ENCODE data around the gene CPNE5. TPM values are rescaled to one million over a fixed set of nuclear protein-coding genes. Genes with fewer than 3 reads are reported as not detected.
A peak's percentile ranks its signal among the peaks of the same experiment; 100 is the strongest.

The CPNE5 gene
- total RNA-seq, 1 experiment from 2014 or later = not detected

- DNase-seq (ENCODE audit: low read depth) = no peak
Observed at GRCh38 chr6:36836111-36837021, 2.9 kb downstream of the CPNE5 start.

DNA sequence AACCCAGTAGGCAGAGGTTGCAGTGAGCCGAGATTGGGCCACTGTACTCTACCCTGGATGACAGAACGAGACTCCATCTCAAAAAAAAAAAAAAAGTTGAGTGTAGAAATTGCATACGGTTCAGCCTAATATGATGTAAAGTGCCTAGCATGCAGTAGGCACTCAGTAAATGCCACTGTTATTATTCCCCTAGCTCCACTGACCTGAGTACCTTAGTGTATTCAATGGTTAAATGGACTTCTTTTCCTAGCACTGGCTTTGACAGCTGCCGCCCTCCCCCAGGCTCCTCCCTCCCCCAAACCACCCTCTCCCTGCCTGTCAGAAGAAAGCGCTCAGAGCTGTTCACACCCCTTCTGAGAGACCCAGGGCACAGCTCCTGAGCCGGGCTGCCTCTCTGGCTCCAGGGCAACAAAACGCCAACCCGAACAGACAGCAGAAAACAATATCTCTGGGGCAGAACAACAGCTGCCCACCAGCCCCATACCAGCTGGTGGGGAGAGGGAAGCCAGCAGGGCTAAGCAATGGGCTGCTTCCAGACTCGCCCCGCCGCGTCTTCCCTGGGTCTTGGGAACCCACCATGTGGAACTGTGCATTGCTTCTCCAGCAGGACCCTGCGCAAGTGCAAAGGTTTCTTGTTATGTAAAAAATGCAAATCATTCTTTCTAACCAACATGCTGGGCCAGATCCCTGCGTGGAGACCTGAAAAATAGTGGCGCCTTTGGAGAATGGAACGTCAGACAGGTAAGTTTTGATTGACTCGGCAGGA, 4.5 kb downstream of the CPNE5 start:
- DNase-seq (ENCODE audit: low read depth) = peak; percentile 33

DNA sequence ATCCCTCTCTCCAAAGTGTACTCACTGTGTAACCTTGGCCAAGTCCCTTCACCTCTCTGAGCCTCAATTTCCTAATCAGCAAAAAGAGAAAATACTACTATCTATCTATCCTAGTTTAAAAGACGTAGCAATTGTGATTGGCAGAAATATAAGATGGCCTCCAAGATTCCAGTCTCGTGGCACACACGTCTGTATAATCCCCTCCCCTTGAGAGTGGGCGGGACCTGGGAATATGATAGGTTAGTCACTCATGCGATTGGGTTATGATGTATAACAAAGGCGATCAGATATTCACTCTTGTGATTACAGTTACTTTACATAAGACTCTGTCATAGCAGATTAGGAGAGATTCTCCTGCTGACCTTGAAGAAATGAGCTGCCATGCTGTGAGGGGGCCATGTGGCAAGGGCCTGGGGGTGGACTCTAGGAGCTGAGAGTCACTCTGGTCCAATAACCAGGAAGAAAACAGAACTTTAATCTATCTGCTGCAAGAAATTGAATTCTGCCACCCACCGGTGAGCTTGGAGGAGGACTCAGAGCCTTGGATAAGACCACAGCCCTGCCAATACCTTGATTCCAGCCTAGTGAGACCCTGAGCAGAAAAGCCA, 6.0 kb downstream of the CPNE5 start:
- DNase-seq (ENCODE audit: low read depth) = no peak

DNA sequence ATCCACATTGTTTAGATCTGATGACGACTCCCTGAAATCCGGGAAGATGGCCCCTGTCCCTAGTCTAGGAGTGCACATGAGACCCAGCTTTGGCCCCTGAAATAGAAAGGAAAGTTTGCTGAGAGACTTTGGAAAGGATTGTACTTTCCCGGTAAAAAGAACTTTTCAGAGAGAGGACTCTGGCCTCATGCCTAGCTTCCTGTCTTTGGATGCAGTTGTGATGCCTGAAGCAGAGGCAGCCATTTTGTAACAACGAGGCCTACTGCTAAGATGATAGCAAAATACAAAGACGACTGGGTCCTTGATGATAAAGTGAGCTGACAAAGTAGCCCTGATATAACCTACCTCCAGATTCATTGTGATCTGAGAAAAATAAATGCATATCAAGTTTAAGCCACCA, 6.9 kb downstream of the CPNE5 start:
- no peak for DNase-seq (ENCODE audit: low read depth)

GRCh38 chr6:36830577-36830976, 8.7 kb downstream of the CPNE5 start:
- no peak for DNase-seq (ENCODE audit: low read depth)

- DNase-seq (ENCODE audit: low read depth) = no peak
Observed at GRCh38 chr6:36829919-36830544, 9.2 kb downstream of the CPNE5 start.

DNA sequence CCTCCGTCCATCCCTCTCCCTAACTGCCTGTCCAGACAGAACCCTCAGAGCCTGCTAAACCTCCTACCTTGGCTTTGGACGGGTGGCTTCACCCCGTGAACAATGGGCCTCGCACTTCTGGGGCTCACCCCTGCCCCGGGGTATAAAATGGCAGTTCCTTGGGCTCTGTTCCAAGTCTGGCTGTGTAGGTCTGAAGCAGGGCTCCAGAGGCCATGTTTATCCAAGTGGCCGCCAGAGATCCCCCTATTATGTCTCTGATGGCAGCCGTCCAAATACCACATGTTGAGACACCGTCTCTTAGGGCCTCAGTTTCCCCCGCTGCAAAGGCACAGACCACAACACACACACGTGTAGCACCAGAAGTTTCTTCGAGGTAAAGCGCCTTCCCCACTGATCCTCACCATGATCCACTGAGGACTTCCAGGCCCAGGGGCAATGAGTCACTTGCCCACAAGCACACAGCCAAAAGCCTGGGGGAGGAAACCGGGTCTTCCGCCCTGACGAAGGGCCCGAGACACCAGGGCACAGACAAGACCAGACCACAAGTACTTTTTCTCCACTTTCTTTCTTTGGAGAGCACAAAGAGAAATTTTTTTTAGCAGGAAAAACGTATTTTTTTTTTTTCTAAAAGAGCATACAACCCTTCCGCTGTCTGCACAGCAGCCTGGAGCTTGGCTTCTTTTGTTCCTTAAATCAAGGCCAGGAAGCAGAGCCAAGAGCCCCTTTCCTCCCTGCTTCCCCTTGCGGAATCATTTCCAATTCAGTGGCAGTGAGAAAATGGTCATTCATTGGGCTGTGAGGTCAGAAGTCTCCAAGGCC, 11.8 kb downstream of the CPNE5 start:
- peak; percentile 79 for DNase-seq (ENCODE audit: low read depth)

DNA sequence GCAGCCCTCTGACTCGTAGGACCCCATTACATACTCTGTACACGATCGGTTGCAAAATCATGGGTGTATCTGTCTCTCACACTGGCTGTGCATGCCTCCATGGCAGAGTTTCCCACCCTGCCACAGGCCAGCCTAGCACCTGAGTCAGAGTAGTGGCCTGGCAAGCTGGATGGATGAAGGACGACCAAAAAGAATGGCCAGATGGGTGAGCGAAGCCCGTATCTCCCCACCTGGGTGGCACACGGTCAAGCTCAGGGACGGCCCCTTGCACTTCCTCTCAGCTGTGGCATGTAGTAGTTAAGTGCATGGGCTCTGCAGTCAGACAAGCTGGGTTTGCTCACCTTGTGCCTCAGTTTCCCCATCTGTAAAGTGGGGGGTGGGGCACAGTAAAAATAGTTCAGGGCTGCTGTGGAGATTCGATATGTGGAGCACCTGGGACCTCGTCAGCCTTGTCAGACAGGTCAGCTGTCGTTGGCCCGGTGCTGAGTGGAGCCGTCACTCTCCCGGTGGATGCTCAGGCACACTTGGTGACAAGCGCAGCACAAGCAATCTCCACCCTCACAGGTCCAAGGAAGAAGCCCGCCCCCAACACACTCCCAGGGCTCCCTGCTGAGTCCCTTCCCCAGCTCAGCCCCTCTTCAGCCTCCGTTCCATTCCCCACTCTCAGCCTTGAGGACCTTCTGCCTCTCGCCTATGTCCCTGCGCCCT, 12.6 kb downstream of the CPNE5 start:
- peak; percentile 19 for DNase-seq (ENCODE audit: low read depth)

- no peak for DNase-seq (ENCODE audit: low read depth)
Observed at GRCh38 chr6:36825994-36826393, 13.2 kb downstream of the CPNE5 start.

DNA sequence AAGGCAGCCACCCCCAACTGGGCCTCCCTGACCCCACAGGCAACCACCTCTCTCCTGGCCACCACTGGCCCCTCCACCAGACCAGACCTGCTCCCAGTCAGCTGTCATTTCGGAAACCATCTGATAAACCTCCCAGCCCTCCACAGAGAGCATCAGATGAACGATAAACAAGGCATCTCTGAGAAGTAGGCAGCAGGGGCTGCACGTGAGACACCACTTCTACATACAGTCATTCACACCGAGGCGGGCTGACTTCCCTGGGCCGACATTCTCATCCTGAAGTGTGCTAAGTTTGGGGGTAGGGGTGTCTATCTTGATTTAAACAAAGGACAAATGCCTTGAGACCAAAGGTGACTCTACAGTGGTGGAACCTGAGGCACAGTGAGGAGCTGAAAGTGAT, 13.8 kb downstream of the CPNE5 start:
- no peak for DNase-seq (ENCODE audit: low read depth)

DNA sequence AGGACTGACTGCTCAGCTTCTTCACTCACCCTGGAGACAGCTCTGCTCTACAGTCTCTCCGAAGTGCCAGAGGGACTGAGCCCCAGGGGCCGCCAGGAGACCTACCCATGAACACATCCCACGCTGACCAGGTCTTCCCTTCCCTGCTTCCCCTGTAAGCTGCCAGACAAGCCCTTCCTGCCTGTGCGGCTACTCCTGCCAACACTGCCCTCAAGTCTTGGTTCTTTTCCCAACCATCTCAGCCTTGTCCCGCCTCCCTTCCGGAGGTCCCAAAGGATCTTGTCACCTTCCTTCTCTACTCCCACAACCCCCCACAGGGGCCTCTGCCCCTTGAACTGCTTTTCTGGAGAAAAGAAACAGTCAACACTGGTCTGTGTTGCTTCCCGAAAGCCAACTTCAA, 15.0 kb downstream of the CPNE5 start:
- no peak for DNase-seq (ENCODE audit: low read depth)

DNA sequence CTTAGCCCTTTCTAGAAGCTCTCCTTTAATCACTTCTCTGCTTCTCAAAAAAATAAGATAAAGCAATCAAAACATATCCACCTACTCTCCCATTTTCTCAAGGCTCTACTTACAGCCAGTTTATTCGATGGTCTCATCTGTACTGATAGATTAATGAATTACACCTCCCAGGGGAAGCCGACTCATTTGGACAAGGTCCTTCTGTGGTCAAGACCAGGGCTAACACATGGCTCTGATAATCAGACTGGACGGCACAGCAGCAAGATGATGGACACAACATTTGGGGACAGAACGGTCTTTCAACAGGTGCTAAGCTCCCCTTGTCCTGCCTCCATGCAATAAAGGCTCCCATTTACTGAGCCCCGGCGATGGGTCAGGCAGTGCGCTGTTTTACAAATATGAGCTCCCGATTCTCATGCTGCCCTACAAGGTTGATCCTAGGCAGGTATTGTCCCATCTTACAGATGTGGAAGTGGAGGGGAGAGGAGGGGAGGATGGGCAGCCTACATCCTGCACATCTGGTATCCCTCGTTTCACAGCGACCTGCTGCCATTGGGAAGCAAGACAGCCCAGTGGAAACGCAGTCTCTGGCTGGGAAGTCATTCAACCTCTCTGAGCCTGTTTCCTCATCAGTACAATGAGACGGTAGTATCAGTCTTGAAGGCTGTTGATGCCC, 15.7 kb downstream of the CPNE5 start:
- peak; percentile 55 for DNase-seq (ENCODE audit: low read depth)

DNA sequence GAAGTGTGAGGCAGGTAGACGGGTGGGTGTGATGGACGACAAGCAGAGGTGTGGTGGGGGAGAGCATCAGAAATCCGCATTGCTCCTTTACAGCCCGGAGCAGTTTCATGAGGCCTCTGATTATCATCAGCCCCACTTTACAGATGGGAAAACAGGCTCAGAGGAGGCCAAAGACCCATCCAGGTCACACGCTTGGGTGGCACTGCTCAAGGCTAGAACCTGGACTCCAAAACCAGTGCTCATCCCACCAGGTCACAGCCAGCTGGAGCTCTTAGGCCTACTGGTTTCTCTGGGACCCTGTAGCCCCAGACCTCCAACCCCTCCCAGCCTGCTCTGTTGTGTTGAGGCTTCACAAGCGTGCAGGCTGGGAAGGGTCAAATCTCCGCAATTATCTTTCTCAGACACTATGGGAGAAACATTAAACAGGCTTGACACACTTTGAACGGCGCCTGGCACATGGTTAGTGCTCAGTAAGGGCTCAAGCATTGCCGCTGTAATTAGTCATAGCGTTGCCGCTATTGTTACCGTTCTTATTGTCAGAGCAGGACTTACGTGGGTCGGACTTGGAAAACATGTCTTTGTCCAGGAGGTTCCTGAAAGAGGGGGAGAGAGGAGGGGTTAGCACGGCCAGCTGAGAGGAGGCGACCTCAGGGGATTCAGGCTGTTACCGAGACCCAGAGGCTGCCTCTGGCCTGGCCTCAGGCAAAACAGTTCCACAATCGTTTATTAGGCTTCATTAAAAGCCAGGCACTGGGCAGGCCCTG, 16.6 kb downstream of the CPNE5 start:
- no peak for DNase-seq (ENCODE audit: low read depth)

- no peak for DNase-seq (ENCODE audit: low read depth)
Observed at GRCh38 chr6:36821581-36822335, 17.5 kb downstream of the CPNE5 start.

DNA sequence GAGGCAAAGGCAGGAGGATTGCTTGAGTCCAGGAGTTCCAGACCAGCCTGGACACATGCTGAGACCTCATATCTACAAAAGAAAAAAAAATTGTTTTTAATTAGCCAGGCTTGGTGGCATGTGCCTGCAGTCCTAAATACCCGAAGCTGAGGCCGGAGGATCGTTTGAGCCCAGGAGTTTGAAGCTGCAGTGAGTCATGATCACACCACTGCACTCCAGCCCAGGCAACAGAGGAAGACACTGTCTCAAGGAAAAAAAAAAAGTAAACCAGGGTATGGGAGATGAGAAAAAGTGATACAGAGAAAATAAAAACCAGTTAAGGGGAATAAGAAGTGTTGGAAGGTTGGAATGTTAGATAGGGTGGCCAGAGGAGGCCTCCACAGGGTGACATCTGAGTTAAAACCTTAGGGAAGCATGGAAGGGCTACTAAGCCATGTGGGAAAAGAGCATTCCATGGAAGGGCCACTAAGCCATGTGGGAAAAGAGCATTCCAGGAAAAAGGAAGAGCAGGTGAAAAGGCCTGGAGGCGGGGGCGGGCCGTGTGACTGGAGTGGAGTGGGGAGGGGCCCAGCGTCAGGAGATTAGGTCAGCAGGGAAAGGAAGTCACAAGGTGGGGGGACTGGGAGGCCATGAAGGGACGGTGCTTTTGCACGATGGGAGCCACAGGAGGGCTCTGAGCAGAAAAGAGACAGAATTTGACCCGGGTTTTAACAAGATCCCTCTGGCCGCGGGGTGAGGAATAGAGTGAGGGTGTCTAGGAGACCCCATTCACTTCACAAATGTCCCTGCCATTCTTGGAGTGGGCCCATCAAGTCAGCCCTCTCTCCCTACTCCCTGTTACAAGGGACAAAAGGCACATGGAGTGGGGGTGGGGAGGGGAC, 18.3 kb downstream of the CPNE5 start:
- DNase-seq (ENCODE audit: low read depth) = peak; percentile 60

- DNase-seq (ENCODE audit: low read depth) = no peak
Observed at GRCh38 chr6:36818756-36819155, 20.5 kb downstream of the CPNE5 start.

DNA sequence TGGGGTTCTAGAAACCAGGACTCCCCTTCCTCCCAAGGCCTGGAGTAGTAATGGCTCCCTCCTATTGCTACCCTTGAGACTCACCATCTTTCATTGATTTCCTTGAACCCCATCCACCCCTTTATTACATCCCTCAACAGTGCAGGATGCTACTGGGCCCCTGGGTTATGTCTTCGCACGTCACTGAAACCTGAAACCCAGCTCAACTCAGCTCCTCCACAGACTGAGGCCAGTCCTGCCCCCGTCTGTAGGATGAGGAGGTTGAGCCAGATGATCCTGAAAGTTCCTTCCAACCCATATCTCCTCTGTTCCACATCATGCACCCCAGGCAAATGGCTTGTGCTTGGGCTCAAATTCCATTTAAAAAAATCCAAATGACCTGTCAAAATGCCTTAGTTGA, 21.4 kb downstream of the CPNE5 start:
- DNase-seq (ENCODE audit: low read depth) = no peak
